ENCODE results near the gene RAD51B.

RAD51B gene

DNA sequence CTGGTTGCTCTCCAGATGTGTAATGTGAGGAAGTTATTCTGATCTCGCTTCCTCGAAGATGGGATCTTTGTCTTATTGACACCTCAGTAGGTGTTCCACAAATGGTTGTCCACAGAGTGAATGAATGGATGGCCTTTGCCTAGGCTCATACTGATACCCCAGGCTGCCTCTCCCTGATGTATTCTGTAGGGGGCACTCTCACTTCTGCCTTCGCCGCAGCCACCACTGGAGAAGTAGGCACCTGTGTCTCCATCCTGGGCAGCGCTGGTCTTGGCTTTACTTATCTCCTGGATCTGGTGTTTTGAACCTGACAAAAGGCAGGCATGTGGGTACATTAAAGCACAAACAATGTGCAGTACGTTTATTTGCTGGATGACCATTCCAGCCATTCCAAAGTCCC is 891.2 kb downstream of the RAD51B start:
- DNase-seq (ENCODE audit: insufficient read length, low spot score) (no peak), FAIRE-seq (no peak)
- TF ChIP-seq CTCF (IDR thresholded peaks at IDR 0.05; ENCODE audit: insufficient read depth, missing control alignments): no peak

DNA sequence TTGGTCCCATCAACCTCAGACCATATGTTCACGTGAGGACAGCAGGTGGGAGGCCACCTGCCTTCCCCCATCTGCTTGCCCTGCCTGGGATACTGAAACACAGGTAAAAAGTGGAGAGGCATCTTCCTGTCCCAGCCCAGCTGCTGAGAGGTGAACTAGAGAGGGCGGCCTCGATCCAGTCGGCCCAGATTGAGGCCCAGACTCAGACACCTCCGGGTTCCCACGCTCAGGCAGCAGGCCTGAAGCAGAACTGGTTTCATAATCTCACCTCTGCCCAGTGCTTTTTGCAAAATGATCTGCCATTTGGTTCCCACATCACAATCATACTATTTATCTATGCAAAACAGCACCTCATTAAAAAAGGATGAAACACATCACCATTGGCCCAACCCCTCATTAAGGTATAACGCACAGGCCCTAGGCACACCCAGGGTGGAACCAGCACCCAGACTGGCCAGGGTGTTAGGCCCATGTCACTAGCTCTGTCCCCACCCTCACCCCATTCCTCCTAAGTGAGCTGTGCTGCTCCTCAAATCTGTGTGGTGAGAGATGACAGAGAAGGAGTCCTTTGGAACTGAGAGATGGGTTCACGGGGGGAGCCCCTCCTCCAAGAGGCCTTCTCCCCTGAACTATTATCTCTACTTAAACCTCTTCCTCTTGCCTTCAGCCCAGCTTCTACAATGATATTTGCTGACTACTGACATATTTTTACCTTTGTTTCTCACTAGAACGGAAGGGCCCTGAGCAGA is 892.2 kb downstream of the RAD51B start:
- FAIRE-seq: no peak
- TF ChIP-seq CTCF (IDR thresholded peaks at IDR 0.05; ENCODE audit: insufficient read depth, missing control alignments): no peak
- no peak for DNase-seq (ENCODE audit: insufficient read length, low spot score)

DNA sequence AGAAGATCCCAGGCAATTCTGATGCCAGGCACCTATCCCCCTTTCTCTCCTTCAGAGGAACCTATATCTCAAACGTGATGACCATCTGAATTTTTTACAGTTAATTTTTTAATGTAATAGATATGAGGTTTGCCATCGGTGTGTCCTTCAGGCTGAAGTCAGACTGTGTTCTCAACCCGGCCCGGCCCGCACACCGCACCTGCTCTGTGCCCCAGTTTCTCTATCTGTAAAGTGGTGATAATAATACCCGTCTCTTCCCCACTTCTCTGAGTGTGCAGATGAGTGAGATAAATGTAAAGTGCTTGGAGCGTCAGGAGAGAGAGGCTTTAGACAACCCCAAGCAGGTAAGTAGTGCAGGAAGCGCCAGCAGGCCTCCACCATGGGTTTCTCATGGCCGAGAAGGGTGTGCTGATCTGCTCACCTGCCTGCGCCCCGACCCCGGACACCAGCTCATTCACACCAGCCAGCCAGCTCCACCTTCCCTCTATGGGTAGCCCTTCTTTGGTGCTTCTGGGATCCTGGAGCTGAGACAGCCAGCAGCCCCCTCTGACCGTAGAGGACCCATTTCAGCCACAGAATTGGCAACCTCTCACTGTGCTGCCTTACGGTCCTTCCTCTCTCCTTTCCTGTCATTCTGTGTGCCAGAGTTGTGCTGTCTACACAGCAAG is 893.3 kb downstream of the RAD51B start:
- DNase-seq (ENCODE audit: insufficient read length, low spot score): no peak
- no peak for FAIRE-seq
- TF ChIP-seq CTCF (IDR thresholded peaks at IDR 0.05; ENCODE audit: insufficient read depth, missing control alignments): no peak

GRCh38 chr14:68713782-68714181 is 894.2 kb downstream of the RAD51B start:
- no peak for FAIRE-seq
- no peak for DNase-seq (ENCODE audit: insufficient read length, low spot score)
- no peak for TF ChIP-seq CTCF (IDR thresholded peaks at IDR 0.05; ENCODE audit: insufficient read depth, missing control alignments)

DNA sequence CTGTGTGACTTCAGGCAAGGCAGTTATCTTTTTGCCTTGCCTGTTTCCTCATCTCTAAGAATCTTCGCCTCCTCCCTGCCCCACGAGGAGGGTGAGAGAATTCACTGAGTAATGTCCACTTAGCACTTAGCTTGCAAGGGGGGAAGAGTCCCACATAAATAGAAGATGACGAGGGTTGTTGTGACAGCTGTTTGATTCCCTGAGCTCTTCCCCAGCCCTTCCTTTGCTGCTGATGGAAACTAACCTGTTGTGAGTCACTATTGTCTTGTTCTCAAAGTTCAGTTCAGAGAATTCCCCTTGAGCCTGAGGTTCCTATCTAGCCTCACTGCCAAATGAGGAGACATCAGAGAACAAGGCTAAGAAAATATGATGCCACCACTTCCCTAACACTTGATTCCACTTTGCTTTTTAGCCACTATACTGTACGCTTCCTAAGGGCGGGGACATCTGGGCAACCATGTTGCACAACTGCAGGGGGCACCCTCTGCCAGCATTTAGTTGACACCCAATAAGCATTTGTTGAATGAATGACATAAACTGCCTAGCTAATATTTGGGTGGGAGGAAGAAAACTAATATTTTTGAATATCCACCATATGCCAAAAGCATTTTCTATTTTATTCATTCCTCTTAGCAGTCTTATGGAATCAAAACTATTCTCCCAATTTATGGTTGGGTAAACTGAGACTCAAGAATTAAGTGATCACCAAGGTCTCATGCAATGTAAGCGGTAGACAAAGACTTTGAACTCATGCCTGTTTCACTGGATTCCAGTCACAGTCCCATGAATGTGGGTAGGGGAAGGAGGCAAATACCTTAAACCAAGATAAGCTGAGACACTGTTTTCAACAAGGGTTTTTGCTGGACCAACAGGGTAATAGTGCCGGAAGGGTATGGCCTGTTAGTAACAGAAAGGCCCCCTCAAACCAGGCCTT is 895.7 kb downstream of the RAD51B start:
- DNase-seq (ENCODE audit: insufficient read length, low spot score): no peak
- no peak for FAIRE-seq
- no peak for TF ChIP-seq CTCF (IDR thresholded peaks at IDR 0.05; ENCODE audit: insufficient read depth, missing control alignments)

DNA sequence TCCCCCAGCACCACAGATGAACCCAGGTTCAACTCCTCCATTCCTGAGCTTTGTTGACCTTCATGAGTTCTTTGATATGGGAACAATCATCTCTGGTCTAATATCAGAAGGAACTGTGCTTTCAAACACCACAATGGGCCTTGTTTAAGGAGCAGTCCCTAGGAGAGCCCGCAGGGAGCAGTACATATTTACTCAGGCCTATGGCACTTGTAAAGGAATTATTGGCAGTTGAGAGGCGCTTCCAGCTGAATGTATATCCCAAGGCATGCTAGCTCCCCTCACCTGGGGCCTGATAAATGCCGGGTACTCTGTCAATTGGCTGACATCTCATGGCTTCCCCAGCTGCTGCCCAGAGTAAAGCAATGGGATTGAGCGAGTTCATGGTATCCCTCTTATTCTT is 897.1 kb downstream of the RAD51B start:
- FAIRE-seq (no peak), DNase-seq (ENCODE audit: insufficient read length, low spot score) (no peak)
- no peak for TF ChIP-seq CTCF (IDR thresholded peaks at IDR 0.05; ENCODE audit: insufficient read depth, missing control alignments)
